22Rv1 (cell line): ENCODE data around the gene DPYSL4.

Source experiments
- H3K27ac ChIP-seq: fragments of 450-650 bp; 2 replicates; pipeline ENCODE4 v1.5.1; 2017
- ZFX ChIP-seq: fragments of 450-650 bp; IDR thresholded peaks from 2 replicates; pipeline ENCODE4 v1.6.1; 2017; ENCODE audit warnings: antibody characterized with exemption, borderline replicate concordance
- TF ChIP-seq, protein P1 (sequence below): fragments of 450-650 bp; IDR thresholded peaks from 2 replicates; pipeline ENCODE4 v1.5.1; 2017; ENCODE audit warnings: mild to moderate bottlenecking

The DPYSL4 gene

DNA sequence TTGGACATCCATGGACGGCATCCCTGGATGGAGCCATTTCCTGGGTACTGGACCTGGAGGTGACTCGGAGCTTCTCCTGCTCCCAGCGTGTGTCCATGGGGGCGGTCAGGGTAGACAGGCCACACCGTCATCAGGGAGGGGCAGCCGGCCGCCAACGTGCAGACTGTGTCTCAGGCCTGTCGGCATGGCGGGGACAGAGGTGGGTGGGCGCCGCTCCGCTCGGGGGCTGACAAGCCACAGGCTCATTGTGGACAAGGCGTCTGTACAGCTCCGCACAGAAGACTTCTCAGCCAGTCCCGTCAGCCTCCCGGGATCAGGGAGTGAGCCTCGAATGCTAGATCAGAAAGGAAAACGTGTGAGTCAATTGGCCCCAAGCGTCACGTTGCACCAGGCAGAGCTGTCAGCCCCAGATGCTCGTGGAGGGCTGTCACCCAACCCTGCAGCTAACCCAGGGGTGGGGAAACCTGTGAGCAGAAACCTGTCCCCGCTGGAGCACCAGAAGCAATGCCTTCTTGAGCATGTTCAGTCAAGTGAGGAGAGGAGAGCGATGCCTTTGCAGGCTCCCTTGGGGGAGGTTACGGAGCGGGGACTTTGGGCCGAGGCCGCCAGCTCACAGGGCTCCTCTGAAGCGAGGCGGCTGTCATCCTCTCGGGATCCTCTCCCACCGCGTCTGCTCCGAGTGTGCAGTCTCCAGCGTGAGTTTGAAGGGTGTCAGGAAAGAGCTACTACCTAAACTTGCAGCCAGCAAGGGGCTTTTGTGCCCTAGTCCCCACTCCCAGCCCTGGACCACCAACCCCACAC, 16.0 kb upstream of the DPYSL4 start:
- TF ChIP-seq, protein P1, sequence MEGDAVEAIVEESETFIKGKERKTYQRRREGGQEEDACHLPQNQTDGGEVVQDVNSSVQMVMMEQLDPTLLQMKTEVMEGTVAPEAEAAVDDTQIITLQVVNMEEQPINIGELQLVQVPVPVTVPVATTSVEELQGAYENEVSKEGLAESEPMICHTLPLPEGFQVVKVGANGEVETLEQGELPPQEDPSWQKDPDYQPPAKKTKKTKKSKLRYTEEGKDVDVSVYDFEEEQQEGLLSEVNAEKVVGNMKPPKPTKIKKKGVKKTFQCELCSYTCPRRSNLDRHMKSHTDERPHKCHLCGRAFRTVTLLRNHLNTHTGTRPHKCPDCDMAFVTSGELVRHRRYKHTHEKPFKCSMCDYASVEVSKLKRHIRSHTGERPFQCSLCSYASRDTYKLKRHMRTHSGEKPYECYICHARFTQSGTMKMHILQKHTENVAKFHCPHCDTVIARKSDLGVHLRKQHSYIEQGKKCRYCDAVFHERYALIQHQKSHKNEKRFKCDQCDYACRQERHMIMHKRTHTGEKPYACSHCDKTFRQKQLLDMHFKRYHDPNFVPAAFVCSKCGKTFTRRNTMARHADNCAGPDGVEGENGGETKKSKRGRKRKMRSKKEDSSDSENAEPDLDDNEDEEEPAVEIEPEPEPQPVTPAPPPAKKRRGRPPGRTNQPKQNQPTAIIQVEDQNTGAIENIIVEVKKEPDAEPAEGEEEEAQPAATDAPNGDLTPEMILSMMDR = no peak
- no peak for TF ChIP-seq ZFX
- no peak overlapping the region for H3K27ac ChIP-seq

GRCh38 chr10:132172091-132173066, 14.4 kb upstream of the DPYSL4 start:
- TF ChIP-seq, protein P1 = no peak
- H3K27ac ChIP-seq = no peak overlapping the region

GRCh38 chr10:132173185-132173584, 13.6 kb upstream of the DPYSL4 start:
- TF ChIP-seq, protein P1 = no peak
- no peak for TF ChIP-seq ZFX
- H3K27ac ChIP-seq = no peak overlapping the region

DNA sequence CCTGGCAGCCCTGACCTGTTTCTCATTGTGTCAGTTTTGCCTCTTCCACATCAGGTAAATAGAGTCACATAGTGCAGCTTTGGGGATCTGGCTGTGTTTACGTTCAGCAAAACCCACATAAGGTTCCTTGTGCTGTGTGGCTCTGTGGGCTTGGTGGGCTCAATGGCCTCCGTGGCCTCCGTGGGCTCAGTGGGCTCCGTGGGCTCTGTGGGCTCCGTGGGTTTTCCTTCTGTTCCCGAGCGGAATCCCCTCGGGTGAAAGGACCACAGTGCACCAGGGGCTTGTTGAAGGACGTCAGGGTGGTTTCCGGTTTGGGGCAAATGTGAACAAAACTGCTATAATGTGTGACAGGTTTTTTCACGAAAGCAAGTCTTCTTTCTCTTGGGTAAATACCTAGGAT, 12.5 kb upstream of the DPYSL4 start:
- no peak overlapping the region for H3K27ac ChIP-seq
- TF ChIP-seq, protein P1 = no peak

GRCh38 chr10:132175408-132175807, 11.3 kb upstream of the DPYSL4 start:
- H3K27ac ChIP-seq = no peak overlapping the region
- TF ChIP-seq, protein P1 = no peak
- no peak for TF ChIP-seq ZFX

GRCh38 chr10:132175907-132176581, 10.7 kb upstream of the DPYSL4 start:
- TF ChIP-seq, protein P1 = no peak
- TF ChIP-seq ZFX = no peak
- H3K27ac ChIP-seq = no peak overlapping the region
